ENCODE data around the gene RCOR3. TPM values are rescaled to one million over a fixed set of nuclear protein-coding genes. Genes with fewer than 3 reads are reported as not detected.

RCOR3 gene
- total RNA-seq, 4 donors from 2014 or later: 28.1 to 55.0 (median 43.5) TPM

- DNase-seq (ENCODE audit: low spot score in 2 of 2): no peak
- intact Hi-C loops (cut with DNase I; ENCODE audit: low total_unique reads): loop anchor here (10.0 kb wide), 1 partner anchor 147 kb away; no protein-coding TSS in a partner anchor
- H3K4me3 ChIP-seq (ENCODE audit: low read depth, poor library complexity, severe bottlenecking): peak overlapping the region; percentile 65
- 4 to 5% methylated on average over 16 of the region's 16 CpGs for WGBS, 2 donors
- no peak for TF ChIP-seq POLR2A (IDR thresholded peaks at IDR 0.05)
- TF ChIP-seq, protein P1, sequence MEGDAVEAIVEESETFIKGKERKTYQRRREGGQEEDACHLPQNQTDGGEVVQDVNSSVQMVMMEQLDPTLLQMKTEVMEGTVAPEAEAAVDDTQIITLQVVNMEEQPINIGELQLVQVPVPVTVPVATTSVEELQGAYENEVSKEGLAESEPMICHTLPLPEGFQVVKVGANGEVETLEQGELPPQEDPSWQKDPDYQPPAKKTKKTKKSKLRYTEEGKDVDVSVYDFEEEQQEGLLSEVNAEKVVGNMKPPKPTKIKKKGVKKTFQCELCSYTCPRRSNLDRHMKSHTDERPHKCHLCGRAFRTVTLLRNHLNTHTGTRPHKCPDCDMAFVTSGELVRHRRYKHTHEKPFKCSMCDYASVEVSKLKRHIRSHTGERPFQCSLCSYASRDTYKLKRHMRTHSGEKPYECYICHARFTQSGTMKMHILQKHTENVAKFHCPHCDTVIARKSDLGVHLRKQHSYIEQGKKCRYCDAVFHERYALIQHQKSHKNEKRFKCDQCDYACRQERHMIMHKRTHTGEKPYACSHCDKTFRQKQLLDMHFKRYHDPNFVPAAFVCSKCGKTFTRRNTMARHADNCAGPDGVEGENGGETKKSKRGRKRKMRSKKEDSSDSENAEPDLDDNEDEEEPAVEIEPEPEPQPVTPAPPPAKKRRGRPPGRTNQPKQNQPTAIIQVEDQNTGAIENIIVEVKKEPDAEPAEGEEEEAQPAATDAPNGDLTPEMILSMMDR (IDR thresholded peaks at IDR 0.05): no peak
Observed at GRCh38 chr1:211327346-211327921, 68.3 kb downstream of the RCOR3 start.

GRCh38 chr1:211328084-211328694, 69.0 kb downstream of the RCOR3 start:
- TF ChIP-seq, protein P1 (IDR thresholded peaks at IDR 0.05): no peak
- TF ChIP-seq POLR2A (IDR thresholded peaks at IDR 0.05): no peak
- H3K4me3 ChIP-seq (ENCODE audit: low read depth, poor library complexity, severe bottlenecking): no peak overlapping the region
- DNase-seq (ENCODE audit: low spot score in 2 of 2): no peak
- intact Hi-C loops (cut with DNase I; ENCODE audit: low total_unique reads): loop anchor here (10.0 kb wide), 1 partner anchor 147 kb away; no protein-coding TSS in a partner anchor
- 86 to 88% methylated on average over 11 of the region's 11 CpGs for WGBS, 2 donors

GRCh38 chr1:211328866-211329475, 69.8 kb downstream of the RCOR3 start:
- WGBS, 2 donors: 74 to 85% methylated on average over 6 of the region's 6 CpGs
- H3K4me3 ChIP-seq (ENCODE audit: low read depth, poor library complexity, severe bottlenecking): no peak overlapping the region
- intact Hi-C loops (cut with DNase I; ENCODE audit: low total_unique reads): loop anchor here (10.0 kb wide), 1 partner anchor 146 kb away; no protein-coding TSS in a partner anchor

GRCh38 chr1:211329764-211330201, 70.6 kb downstream of the RCOR3 start:
- intact Hi-C loops (cut with DNase I; ENCODE audit: low total_unique reads): loop anchor here (10.0 kb wide), 1 partner anchor 145 kb away; no protein-coding TSS in a partner anchor
- no peak overlapping the region for H3K4me3 ChIP-seq (ENCODE audit: low read depth, poor library complexity, severe bottlenecking)
- DNase-seq (ENCODE audit: low spot score in 2 of 2): no peak
- 41 to 51% methylated on average over 4 of the region's 4 CpGs for WGBS, 2 donors
- no peak for TF ChIP-seq POLR2A (IDR thresholded peaks at IDR 0.05)
- TF ChIP-seq, protein P1 (IDR thresholded peaks at IDR 0.05): no peak

More at GRCh38 chr1:211328866-211329475, 69.8 kb downstream of the RCOR3 start:
- TF ChIP-seq, protein P1 (IDR thresholded peaks at IDR 0.05): no peak
- no peak for TF ChIP-seq POLR2A (IDR thresholded peaks at IDR 0.05)
- DNase-seq (ENCODE audit: low spot score in 2 of 2): no peak

- DNase-seq (ENCODE audit: low spot score in 2 of 2): no peak
- H3K4me3 ChIP-seq (ENCODE audit: low read depth, poor library complexity, severe bottlenecking): no peak overlapping the region
- TF ChIP-seq, protein P1 (IDR thresholded peaks at IDR 0.05): no peak
- no peak for TF ChIP-seq POLR2A (IDR thresholded peaks at IDR 0.05)
- 92 to 94% methylated on average over 8 of the region's 8 CpGs for WGBS, 2 donors
- intact Hi-C loops (cut with DNase I; ENCODE audit: low total_unique reads): no loop called here
Observed at GRCh38 chr1:211330282-211330936, 71.2 kb downstream of the RCOR3 start.
